Mucosa of rectum (tissue), 2 donors: Measurements from ENCODE around the gene CES2.
"Not testable (repeated sequence)": the region's sequence is repeated elsewhere in the genome, so short reads cannot be mapped to it uniquely, and the experiment has no call there.

Experiments used
- H3K27ac ChIP-seq, 2 donors: one replicate each; pipeline ENCODE4 v1.7.0; 2013; ENCODE audit warnings: inconsistent platforms in 2 of 2, low read depth in 2 of 2, low read length in 2 of 2
- H3K27me3 ChIP-seq, 2 donors: one replicate each; pipeline ENCODE4 v1.7.0; 2013; ENCODE audit warnings: low read length in 2 of 2; ENCODE audit not compliant: control insufficient read depth in 2 of 2, insufficient read depth in 2 of 2
- H3K36me3 ChIP-seq, 2 donors: one replicate each; pipeline ENCODE4 v1.7.0; 2013; ENCODE audit warnings: low read length in 2 of 2; ENCODE audit not compliant: control insufficient read depth in 2 of 2, insufficient read depth in 2 of 2
- H3K4me1 ChIP-seq, 2 donors: one replicate each; pipeline ENCODE4 v1.7.0; 2013; ENCODE audit warnings: low read length in 2 of 2, mild to moderate bottlenecking in 1 of 2; ENCODE audit not compliant: control insufficient read depth in 2 of 2, insufficient read depth in 2 of 2
- H3K4me3 ChIP-seq, 2 donors: one replicate each; pipeline ENCODE4 v1.7.0; 2013; ENCODE audit warnings: low read length in 2 of 2
- H3K9ac ChIP-seq, 2 donors: one replicate each; pipeline ENCODE4 v1.7.0; 2013; ENCODE audit warnings: low read length in 2 of 2, low read depth in 1 of 2, mild to moderate bottlenecking in 1 of 2
- H3K9me3 ChIP-seq, 2 donors: one replicate each; pipeline ENCODE4 v1.7.0; 2013; ENCODE audit warnings: low read length in 2 of 2; ENCODE audit not compliant: control insufficient read depth in 2 of 2
- donor health status: healthy.
- donor health status: Normal muscosa, but diverticular disease.

The CES2 gene

GRCh38 chr16:66993558-66993957, 58.2 kb downstream of the CES2 start:
- H3K4me3 ChIP-seq, H3K4me1 ChIP-seq, H3K9ac ChIP-seq, H3K27ac ChIP-seq, H3K9me3 ChIP-seq, H3K27me3 ChIP-seq, H3K36me3 ChIP-seq: not testable (repeated sequence)
